Endodermal cell (in vitro differentiated cells): ENCODE results near the gene BMP6. TPM values are rescaled to one million over a fixed set of nuclear protein-coding genes. Genes with fewer than 3 reads are reported as not detected.
A peak's percentile ranks its signal among the peaks of the same experiment; 100 is the strongest.

Experiments used
- DNase-seq: peaks from one replicate; pipeline ENCODE4 v3.0.0-alpha.2; 2017
- H3K27ac ChIP-seq: 2 replicates; pipeline ENCODE4 v1.5.1; 2013; ENCODE audit warnings: mild to moderate bottlenecking, low read depth, low read length, moderate library complexity
- H3K27me3 ChIP-seq: 2 replicates; pipeline ENCODE4 v1.6.1; 2013; ENCODE audit warnings: mild to moderate bottlenecking, low read length, moderate library complexity; ENCODE audit not compliant: insufficient read depth, control insufficient read depth, poor library complexity, severe bottlenecking
- H3K36me3 ChIP-seq: 2 replicates; pipeline ENCODE4 v1.7.0; 2013; ENCODE audit warnings: mild to moderate bottlenecking, low read length, moderate library complexity; ENCODE audit not compliant: control insufficient read depth, insufficient read depth
- H3K4me1 ChIP-seq: one replicate; pipeline ENCODE4 v1.7.0; 2013; ENCODE audit warnings: low read length; ENCODE audit not compliant: control insufficient read depth, insufficient read depth
- H3K4me3 ChIP-seq: 2 replicates; pipeline ENCODE4 v1.5.1; 2013; ENCODE audit warnings: mild to moderate bottlenecking, low read length, moderate library complexity
- H3K9ac ChIP-seq: 2 replicates; pipeline ENCODE4 v1.6.1; 2013; ENCODE audit warnings: mild to moderate bottlenecking, low read length, moderate library complexity; ENCODE audit not compliant: poor library complexity, severe bottlenecking; ENCODE audit errors: extremely low read depth
- H3K9me3 ChIP-seq: 2 replicates; pipeline ENCODE4 v1.6.1; 2013; ENCODE audit warnings: mild to moderate bottlenecking, low read length, moderate library complexity; ENCODE audit not compliant: control insufficient read depth
- H3K27ac Mint-ChIP-seq: 2 replicates; pipeline ENCODE4 v1.8.0; 2020; ENCODE audit warnings: mixed read lengths
- H3K27me3 Mint-ChIP-seq: 2 replicates; pipeline ENCODE4 v1.8.0; 2021; ENCODE audit warnings: mild to moderate bottlenecking, mixed read lengths; ENCODE audit not compliant: insufficient read depth
- H3K36me3 Mint-ChIP-seq: 2 replicates; pipeline ENCODE4 v1.8.0; 2020; ENCODE audit warnings: low read depth, mixed read lengths
- H3K4me1 Mint-ChIP-seq: 2 replicates; pipeline ENCODE4 v1.8.0; 2020; ENCODE audit warnings: mixed read lengths
- H3K4me3 Mint-ChIP-seq: 2 replicates; pipeline ENCODE4 v1.8.0; 2020; ENCODE audit warnings: mild to moderate bottlenecking, moderate library complexity, mixed read lengths
- H3K9me3 Mint-ChIP-seq: 2 replicates; pipeline ENCODE4 v1.8.0; 2020; ENCODE audit warnings: mild to moderate bottlenecking, mixed read lengths
- WGBS, 2 experiments: methylation state at CpG; one replicate each; pipeline versions ENCODE4 v1.1.5 to v1.1.7; 2013; ENCODE audit warnings: missing lambda C conversion rate in 2 of 2, mixed read lengths in 1 of 2; ENCODE audit not compliant: insufficient coverage in 1 of 2, insufficient read length in 1 of 2; 5-methylcytosine and 5-hydroxymethylcytosine counted together
- total RNA-seq, 2 donors: library from RNA; stranded (reverse); fragmentation: NEBNext Ultra II Directional in 1 of 2; extraction: Animal tissue kit (Norgen Biotek cat#: 25700) in 1 of 2; gene quantifications; 2 replicates in 1 of 2; 3 replicates in 1 of 2; pipeline ENCODE4 v1.2.1, GENCODE V29; 2021
- TF ChIP-seq, protein P1 (sequence below): fragments of 200-600 bp; sonication (generic); conservative IDR thresholded peaks from 2 replicates; pipeline ENCODE4 v1.5.0; 2021; ENCODE audit warnings: antibody characterized with exemption, mild to moderate bottlenecking

BMP6 gene
- total RNA-seq, 2 donors from 2014 or later = 0.62 to 0.71 TPM

DNA sequence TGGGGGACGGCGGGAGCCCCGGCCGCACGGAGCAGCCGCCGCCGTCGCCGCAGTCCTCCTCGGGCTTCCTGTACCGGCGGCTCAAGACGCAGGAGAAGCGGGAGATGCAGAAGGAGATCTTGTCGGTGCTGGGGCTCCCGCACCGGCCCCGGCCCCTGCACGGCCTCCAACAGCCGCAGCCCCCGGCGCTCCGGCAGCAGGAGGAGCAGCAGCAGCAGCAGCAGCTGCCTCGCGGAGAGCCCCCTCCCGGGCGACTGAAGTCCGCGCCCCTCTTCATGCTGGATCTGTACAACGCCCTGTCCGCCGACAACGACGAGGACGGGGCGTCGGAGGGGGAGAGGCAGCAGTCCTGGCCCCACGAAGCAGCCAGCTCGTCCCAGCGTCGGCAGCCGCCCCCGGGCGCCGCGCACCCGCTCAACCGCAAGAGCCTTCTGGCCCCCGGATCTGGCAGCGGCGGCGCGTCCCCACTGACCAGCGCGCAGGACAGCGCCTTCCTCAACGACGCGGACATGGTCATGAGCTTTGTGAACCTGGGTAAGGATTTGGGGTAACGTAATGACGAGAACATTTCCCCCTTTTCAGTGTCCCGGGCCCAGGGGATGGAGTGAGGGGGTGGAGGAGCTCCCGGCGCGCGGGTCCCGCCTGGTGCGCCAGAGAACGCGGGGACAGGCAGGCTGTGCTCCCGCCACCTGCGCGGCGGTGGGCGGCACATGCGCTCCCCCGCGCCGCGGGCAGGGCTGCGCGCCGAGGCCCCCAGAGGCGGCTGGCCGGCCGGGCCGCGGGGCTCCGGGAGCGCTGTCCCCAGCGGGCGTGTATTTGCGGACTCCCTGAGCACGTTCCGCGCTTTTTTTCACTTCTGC is 1.4 kb downstream of the BMP6 start:
- WGBS, 2 experiments = 0% methylated on average over 29 to 97 of the region's 97 CpGs
- no peaks in the 10 kb centered on the region for H3K36me3 Mint-ChIP-seq
- peak overlapping the region; percentile 71 for H3K4me3 ChIP-seq
- peak overlapping the region; percentile 51 for H3K4me3 Mint-ChIP-seq
- H3K27ac ChIP-seq = no peak overlapping the region
- H3K9ac ChIP-seq = no peak overlapping the region
- H3K4me1 ChIP-seq = no peaks in the 10 kb centered on the region
- peaks cover 83% of the 10 kb centered on the region for H3K27me3 Mint-ChIP-seq
- no peak overlapping the region for H3K27ac Mint-ChIP-seq
- no peaks in the 10 kb centered on the region for H3K36me3 ChIP-seq
- no peaks in the 10 kb centered on the region for H3K9me3 Mint-ChIP-seq
- TF ChIP-seq, protein P1, sequence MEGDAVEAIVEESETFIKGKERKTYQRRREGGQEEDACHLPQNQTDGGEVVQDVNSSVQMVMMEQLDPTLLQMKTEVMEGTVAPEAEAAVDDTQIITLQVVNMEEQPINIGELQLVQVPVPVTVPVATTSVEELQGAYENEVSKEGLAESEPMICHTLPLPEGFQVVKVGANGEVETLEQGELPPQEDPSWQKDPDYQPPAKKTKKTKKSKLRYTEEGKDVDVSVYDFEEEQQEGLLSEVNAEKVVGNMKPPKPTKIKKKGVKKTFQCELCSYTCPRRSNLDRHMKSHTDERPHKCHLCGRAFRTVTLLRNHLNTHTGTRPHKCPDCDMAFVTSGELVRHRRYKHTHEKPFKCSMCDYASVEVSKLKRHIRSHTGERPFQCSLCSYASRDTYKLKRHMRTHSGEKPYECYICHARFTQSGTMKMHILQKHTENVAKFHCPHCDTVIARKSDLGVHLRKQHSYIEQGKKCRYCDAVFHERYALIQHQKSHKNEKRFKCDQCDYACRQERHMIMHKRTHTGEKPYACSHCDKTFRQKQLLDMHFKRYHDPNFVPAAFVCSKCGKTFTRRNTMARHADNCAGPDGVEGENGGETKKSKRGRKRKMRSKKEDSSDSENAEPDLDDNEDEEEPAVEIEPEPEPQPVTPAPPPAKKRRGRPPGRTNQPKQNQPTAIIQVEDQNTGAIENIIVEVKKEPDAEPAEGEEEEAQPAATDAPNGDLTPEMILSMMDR = peak; percentile 22
- peaks cover 92% of the 10 kb centered on the region for H3K27me3 ChIP-seq
- H3K4me1 Mint-ChIP-seq = peaks cover 30% of the 10 kb centered on the region
- no peaks in the 10 kb centered on the region for H3K9me3 ChIP-seq
- peak; percentile 80 for DNase-seq

GRCh38 chr6:7727946-7728854 is 2.3 kb downstream of the BMP6 start:
- no peak overlapping the region for H3K9ac ChIP-seq
- Mint-ChIP-seq H3K27me3 (peaks cover 77% of the 10 kb centered on the region), H3K9me3 (no peaks in the 10 kb centered on the region), H3K4me3 (peak overlapping the region; percentile 51), H3K27ac (no peak overlapping the region), H3K36me3 (no peaks in the 10 kb centered on the region), H3K4me1 (peaks cover 32% of the 10 kb centered on the region)
- DNase-seq = peak; percentile 84
- H3K4me3 ChIP-seq = peak overlapping the region; percentile 71
- TF ChIP-seq, protein P1 = no peak
- H3K27me3 ChIP-seq = peaks cover 83% of the 10 kb centered on the region
- H3K36me3 ChIP-seq = no peaks in the 10 kb centered on the region
- H3K27ac ChIP-seq = no peak overlapping the region
- no peaks in the 10 kb centered on the region for H3K9me3 ChIP-seq
- WGBS, 2 experiments = 3% methylated on average over 23 to 45 of the region's 45 CpGs
- no peaks in the 10 kb centered on the region for H3K4me1 ChIP-seq

DNA sequence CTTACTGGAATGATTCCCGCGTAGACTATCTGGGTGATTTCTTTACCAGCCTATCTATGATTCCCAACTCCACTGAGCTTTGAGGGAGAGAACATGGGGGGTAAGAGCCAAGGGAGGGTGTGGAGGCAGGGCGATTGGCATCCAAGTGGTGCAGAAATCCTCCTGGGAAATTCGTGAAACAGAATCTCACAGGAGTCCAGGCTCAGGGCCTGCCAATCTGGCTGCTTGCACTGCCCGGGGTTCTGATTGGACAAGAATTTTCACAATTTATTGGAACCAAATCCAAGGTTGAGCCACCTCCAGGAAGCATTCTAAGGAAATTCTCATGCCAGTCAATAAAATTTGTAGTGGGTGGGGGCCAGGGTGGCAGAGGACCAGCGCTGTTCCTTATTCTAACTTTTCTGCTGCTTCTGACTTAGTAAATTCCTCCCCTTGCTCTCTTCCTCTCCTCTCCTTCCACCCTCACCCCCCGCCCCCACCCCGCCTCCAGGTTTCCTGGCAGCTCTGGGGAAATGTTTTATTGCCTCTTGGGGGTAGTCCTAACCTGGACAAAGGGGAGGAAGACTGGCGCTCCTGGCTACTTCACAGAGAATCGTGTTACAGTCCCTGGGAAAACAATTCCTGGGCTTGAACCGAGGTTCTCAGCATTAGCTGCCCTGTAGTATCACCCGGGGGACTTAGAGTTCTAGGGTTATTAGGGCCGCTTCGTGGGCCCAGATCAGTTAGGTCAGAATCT is 3.1 kb downstream of the BMP6 start:
- Mint-ChIP-seq H3K4me3 (peak overlapping the region; percentile 51), H3K36me3 (no peaks in the 10 kb centered on the region), H3K27me3 (peaks cover 72% of the 10 kb centered on the region), H3K27ac (no peak overlapping the region), H3K9me3 (no peaks in the 10 kb centered on the region), H3K4me1 (peaks cover 32% of the 10 kb centered on the region)
- H3K27me3 ChIP-seq = peaks cover 74% of the 10 kb centered on the region
- no peaks in the 10 kb centered on the region for H3K9me3 ChIP-seq
- DNase-seq = peak; percentile 60
- H3K4me1 ChIP-seq = no peaks in the 10 kb centered on the region
- H3K36me3 ChIP-seq = no peaks in the 10 kb centered on the region
- 24 to 33% methylated on average over 9 to 12 of the region's 14 CpGs for WGBS, 2 experiments
- H3K9ac ChIP-seq = no peak overlapping the region
- TF ChIP-seq, protein P1 = no peak
- no peak overlapping the region for H3K27ac ChIP-seq
- peak overlapping the region; percentile 71 for H3K4me3 ChIP-seq
